GM20431 (cell line): ENCODE data around the gene TRAPPC2B.

ENCODE experiments used
- in situ Hi-C: fragments of 300-500 bp; cut with MseI, MboI; formaldehyde crosslinking; loops from one replicate; pipeline ENCODE4 v1.15.0; 2020; ENCODE audit warnings: low sequenced_read_pairs; ENCODE audit not compliant: unreplicated experiment

Gene TRAPPC2B

DNA sequence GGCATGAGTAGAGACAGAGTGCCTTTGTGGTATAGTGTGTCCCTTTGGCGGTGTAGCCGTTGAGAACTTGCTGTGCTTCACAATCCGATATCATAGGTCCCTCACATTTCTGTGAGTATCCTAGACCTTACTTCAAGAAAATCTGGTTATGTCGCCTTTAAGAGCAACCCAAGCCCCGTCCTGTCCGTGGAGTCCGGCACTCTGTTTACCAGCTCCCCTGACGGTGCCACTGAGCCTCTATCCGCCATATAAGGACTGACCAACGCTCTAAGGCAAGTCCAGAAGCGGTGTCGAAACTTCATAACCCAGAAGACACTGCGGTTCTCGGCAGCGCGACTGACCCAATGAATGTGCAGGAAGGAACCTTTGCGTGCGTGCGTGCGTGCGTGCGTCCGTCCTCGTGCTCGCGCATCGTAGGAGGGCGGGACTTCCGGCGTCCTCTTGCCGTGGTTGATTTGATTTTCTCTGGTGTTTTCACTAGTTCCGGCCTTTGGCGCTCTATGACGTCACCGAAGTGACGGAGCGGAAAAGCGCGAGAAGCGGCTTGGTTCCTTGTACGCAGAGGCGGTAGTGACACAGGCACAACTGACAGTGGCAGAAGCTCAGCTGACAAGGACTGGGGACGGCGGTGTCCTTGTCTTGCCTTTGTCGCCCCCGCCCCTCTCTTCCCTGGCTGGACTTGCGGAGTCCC is at the start of gene TRAPPC2B, which contains the start of gene ZNF547:
TRAPPC2B (plus strand) TSS at position 555 of the 691 bp plus-strand sequence. CDS start 1,283 bp downstream, outside the sequence.
ZNF547 (plus strand) TSS at position 555 of the 691 bp plus-strand sequence. CDS start 5,005 bp downstream, outside the sequence.
- in situ Hi-C loops: no loop called here

DNA sequence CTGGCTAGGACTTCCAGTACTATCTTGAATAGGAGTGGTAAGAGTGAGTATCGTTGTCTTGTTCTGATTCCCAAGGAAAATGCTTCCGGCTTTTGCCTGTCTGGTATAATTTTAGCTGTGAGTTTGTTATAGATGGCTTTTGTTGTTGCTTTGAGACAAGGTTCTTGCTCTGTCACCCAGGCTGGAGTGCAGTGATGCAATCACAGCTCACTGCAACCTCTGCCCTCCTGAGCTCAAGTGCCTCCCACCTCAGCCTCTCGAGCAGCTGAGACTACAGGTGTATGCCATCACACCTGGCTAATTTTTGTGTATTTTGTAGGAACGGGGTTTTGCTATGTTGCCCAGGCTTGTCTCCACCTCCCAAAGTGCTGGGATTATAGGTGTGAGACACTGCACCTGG is 49.2 kb upstream of the TRAPPC2B start:
- in situ Hi-C loops: no loop called here

DNA sequence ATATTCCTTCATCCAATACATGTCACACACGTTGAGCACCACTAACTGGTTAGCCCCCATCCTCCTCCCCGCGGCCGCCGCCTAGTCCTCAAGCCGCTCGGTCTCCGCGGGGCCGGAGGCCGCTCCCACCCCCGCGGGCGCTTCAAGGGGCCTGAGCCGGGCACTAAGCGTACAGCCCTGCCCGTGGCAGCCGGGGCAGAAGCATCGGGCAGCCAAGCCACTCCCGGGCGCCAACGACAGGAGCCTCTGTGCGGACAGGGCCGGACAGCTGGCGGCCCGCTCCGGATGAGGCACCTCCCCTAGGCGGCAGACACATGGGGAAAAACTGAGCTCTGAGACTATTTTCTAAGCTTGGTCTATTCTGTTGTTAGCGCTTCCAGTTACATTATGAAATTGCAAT is 45.8 kb upstream of the TRAPPC2B start:
- in situ Hi-C loops: no loop called here

DNA sequence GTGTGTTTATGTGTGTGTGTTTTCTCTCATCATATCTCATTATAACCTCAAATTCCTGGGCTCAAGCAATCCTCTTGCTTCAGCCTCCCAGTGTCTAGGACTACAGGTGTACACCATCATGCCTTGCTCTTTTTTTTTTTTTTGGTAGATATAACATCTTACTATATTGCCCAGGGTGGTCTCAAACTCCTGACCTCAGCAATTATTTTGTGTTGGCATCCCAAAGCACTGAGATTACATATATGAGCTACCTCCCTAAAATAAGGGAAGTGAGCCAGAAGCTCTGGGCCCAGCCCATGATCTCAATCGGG is 43.5 kb upstream of the TRAPPC2B start:
- in situ Hi-C loops: no loop called here

DNA sequence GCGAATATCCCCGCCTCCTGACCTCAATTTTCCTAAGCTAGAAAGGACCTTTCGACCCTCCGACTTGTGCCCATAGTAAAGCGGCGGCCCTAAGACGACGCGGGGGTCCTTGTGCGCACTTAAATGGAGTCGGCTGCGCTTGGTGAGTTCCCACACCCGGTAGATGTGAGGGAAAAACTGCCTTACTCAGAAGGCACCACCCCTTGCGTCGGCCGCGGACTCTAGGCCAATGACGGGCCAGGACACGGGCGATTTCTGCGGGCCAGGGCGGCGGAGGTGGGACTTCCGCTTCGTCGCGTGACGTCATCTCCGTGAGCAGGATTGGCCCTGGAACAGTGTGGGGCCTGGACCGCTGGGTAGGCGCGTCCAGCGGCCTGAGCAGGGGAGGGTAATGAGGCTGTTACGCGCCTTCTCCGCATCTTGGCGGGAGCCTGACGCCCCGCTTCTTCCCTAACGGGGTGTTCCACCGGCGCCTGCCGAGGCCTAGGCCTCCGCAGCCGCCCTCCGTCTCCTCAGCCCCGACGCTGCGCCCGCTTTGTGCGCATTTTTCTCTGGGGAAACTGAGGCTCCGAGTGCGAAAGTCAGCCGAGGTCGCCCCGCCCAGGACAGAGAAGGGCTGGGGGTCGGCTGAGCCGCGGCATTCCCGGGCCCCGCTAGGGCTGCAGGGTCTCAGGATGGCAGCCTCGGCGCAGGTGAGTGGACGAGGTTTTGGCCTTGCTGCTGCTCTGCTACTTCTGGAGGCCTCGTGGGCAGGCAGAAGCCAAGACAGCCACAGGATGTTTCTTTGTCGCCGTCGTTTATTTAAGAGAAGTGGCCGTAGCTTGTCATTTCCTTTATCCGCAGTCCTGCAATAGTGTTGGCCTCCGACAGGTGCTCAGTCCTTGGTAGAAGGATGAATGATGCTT is 42.9 kb upstream of the TRAPPC2B start, which contains the start of gene ZNF543:
ZNF543 (plus strand) TSS at position 293 of the 905 bp plus-strand sequence; CDS start at position 675, 382 bp downstream.
- in situ Hi-C loops: no loop called here

DNA sequence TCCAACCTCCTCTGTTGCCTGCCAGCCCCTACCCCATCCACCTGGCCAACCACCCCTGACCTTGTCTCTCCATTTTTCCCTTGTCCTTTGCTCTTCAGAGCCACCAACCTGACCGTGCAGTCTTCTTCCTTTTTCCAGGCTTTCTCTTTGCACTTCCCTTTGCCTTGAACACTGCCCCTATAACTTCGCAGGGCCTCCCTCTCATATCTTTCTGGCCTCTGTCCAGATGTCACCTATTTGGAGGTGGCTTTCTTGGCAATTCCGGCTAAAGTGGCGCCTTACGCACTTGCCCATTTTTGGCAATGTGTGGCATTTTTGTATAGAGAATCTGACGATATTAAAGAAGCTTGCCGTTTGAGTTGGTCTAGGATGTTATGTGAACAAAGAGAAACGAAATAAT is 42.2 kb upstream of the TRAPPC2B start:
- in situ Hi-C loops: no loop called here

DNA sequence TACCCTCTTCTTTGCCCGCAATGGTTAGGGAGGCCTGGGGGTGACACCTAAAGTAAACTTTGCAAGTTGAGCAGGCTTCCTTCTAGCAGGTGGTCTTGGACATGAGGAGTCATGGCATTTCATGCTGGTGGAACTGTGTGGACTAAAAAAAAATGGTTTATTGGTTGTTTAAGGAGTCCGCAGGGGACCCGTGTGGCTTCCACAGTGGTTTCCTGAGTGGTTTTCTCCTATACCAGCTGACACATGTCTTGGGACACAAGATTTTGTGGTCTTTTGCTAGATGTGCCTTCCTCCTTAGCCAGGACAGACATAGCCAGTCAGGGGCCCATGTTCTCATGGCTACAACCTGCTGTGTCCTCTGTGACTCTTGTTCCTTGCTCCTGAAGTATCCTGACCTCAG is 41.6 kb upstream of the TRAPPC2B start:
- in situ Hi-C loops: no loop called here

DNA sequence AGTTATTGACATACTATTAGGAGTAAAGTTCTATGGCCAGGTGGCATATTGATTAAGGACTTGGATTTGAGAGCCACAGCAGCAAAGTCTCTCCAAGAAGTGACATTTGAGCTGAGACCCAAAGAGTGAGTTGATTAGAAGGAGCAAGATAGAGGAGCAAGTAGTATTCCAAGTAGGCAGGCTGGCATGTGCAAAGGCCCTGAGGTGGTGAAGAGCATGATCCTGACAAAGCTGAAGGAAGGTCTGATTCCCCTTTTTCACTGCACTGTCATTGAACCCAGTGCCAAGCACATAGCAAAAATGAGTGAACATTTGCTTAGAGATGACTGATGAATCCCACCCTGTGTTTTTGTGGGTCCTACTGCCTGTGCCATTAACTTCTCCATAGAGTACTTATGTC is 38.4 kb upstream of the TRAPPC2B start:
- in situ Hi-C loops: no loop called here

DNA sequence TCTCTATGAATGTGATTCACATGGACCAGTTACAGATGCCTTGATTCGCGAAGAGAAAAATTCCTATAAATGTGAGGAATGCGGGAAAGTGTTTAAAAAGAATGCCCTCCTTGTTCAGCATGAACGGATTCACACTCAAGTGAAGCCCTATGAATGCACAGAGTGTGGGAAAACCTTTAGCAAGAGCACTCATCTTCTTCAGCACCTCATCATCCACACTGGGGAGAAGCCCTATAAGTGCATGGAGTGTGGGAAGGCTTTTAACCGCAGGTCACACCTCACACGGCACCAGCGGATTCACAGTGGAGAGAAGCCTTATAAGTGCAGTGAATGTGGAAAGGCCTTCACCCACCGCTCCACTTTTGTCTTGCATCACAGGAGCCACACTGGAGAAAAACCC is 35.4 kb upstream of the TRAPPC2B start:
- in situ Hi-C loops: no loop called here

DNA sequence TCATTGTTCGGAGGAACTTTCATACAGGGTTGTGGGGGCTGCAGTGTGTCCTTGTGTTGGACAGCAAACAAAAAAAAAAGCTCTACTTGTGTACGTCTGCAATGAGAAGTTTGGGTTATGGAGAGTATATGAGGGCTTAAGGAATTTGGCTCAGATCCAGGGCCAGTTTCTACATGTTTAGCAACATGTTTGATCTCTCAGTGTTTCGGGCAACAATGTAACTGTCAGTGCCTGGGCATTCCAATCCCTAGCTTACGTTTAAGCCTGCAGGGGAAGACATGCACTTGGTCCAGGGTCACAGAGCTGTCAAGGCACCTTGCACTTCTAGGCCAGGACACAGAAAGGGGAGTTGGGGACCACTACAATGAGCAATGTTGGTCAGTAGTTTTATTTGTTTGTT is 29.2 kb upstream of the TRAPPC2B start:
- in situ Hi-C loops: no loop called here

DNA sequence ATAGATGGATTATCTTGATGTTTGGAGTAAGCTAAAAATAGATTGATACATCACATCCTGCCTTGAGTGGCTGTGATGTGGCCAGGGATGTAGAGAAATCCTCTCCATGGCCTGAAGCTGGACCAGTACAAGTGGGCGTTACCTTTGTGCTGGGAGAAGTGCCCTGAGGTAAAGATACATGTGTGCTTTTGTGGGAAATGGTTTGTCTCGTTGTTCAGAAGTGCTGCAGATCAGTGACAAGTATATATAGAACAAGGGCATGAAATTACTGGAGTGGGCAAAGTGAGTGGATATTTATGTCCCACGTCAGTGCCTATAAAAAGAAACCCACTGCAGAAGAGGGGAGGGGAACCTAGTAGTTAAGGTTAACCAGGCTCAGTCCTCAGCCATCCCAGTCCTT is 24.5 kb upstream of the TRAPPC2B start:
- in situ Hi-C loops: no loop called here

DNA sequence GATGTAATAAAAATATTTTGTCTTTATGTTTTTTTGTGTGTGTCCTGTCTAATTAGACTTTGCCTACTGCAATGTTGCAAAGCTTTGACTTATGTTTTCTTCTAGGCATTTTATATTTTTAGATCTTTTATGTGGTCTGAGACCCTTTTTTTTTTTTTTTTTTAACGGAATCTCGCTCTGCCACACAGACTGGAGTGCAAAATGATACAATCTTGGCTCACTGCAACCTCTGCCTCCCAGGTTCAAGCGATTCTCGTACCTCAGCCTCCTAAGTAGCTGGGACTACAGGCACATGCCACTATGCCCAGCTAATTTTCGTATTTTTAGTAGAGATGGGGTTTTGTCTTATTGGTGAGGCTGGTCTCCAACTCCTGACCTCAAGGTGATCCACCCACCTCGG is 20.8 kb upstream of the TRAPPC2B start:
- in situ Hi-C loops: no loop called here

DNA sequence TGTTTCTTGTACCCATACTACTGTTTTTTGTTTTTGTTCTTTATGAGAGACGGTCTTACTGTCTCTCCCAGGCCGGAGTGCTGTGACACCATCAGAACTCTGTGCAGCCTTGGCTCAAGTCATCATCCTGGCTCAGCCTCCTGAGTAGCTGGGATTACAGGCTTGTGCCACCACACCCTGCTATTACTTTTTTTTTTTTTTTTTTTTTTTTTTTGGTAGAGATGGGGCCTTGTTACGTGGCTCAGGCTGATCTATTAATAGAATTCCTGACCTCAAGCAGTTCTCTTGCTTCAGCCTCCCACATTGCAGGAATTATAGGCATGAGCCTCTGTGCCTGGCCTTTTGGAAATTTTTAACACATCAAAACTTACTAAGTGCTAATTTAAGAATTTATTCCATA is 15.2 kb upstream of the TRAPPC2B start:
- in situ Hi-C loops: no loop called here

DNA sequence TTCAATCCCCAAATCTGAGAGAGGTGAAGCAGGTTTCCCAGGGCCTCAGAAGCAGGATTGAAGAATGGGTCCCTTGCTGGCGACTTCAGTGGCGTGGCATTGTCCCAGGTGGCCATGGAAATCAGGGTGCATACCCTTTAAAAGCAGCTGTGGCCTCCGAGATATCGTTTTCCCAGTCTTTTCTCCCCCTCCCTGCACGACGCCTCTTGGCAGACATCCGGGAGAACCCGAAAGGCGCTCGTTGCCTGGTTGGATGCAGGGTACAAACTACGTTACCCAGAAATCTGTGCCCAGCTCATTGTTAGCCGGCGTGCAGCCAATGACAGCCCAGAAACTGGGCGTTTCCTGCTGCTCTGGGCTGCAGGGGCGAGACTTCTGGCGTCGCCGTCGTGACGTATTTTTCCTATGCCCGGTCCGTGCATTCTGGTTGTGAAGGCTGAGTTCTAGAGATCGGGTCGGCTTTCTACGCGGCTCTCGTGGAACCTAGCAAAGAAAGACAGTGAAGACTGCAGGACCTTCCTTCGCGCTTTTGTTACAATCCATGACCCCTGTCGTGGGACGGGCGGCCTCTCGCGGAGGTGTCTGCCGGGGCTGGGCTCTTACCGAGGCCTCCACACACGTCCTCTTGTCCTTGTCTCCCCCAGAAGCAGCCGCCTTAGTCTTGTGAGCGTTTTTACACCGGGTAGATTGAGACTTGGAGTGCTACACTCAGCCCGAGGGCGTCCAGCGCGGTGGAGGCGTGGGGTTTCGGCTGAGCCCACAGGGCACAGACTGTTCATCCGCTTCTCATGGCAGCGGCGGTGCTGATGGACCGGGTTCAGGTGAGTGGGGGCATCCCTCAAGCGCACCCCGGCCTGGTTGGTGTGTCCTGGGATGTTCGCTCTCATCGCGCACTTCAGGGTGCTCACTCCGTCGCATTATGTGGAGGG is 12.2 kb upstream of the TRAPPC2B start, which contains the start of gene ZNF304:
ZNF304 (plus strand) TSS at position 395 of the 929 bp plus-strand sequence; CDS start at position 789, 394 bp downstream.
- in situ Hi-C loops: no loop called here

DNA sequence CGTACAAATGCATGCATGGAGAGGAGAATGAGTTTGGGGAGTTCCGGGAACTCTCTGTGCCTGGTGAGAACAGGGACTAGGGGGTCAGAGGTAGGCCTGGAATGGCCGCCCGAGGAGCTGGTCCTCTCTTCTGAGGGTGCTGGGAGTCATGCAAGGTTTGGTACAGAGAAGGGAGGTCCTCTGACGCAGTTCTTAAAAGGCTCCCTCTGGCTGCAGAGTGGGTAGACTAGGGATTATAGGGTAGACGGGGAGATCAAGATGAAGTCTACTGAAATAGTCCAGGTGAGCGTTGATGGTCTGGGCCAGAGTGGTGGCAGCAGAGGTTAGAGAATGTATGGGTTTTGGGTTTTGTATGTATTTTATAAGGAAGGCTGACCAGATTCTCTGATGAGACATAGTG is 11.5 kb upstream of the TRAPPC2B start:
- in situ Hi-C loops: no loop called here

DNA sequence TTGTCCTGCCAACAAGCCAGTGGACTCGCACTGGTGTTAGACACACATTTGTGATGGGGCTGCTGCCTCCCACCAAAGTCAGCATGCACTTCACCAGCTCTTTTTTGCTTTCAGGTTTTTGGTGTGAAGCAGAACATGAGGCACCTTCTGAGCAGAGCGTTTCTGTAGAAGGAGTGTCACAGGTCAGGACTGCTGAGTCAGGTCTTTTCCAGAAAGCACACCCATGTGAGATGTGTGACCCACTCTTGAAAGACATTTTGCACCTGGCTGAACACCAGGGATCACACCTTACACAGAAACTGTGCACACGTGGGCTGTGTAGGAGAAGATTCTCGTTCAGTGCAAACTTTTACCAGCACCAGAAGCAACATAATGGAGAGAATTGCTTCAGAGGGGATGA is 7.4 kb upstream of the TRAPPC2B start:
- in situ Hi-C loops: no loop called here

DNA sequence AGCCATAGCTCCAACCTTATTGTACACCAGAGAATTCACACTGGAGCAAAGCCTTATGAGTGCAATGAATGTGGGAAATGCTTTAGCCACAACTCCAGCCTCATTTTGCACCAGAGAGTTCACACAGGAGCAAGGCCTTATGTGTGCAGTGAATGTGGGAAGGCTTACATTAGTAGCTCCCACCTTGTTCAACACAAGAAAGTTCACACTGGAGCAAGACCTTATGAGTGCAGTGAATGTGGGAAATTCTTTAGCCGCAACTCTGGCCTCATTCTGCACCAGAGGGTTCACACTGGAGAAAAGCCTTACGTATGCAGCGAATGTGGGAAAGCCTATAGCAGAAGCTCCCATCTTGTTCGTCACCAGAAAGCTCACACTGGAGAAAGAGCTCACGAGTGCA is 5.9 kb upstream of the TRAPPC2B start:
- in situ Hi-C loops: no loop called here

DNA sequence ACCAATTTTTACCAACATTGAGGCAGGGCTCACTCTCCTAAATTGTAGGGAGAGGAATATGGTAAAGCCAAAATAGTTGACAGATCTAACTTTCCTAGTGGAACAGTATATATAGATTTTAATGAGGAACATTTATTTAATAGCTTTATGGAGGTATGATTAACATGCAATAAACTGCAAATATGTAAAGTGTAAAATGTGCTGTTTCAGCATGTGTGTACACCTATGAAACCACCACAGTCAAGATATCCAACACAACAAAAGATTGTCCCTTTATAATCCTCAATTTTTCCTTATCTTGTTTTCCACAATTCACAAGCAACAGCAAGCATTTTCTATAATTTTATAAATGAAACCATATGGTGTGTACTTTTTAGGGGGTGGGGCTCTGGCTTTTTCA is 4.1 kb upstream of the TRAPPC2B start:
- in situ Hi-C loops: no loop called here

DNA sequence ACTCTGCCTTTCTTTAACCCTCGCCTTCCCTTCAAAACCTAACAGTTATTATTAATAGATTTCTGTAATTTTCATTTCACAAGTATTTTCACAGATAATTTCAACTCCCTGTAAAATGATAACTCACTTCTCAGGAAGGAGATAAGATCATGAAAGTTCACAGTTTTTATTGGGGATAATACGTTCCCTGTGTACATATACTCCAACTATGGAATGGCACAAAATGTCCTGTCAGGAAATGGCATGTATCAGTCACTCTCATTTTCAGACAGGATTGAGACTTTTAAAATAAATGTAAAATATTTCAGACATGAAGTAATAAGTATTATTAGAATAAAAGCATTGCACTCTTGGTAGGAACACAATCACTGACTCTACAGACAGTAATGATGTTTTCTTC is 932 bp upstream of the TRAPPC2B start:
- in situ Hi-C loops: no loop called here

DNA sequence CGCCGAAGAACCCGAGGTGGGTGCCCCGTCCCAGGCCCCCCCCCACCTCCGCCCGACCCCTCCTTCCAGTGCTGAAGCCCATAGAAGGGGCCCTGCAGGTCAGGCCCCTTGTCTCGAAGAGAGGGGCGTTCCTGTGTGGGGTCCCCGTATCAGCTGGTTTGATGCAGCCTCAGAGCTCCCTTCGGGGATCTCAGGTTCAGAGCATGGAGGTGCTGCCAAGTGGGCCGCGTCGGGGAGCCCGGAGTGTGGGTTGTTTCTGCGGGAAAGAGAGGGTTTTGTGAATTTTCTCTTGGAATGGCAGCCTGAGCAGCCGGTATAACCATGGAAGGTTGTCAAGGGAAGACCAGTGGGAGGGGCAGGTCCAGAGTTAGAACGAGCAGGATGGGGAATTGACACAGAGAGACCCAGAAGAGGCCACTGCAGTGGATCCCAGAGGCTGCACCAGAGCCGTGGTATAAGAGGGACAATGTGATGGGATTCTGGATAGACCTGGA is 384 bp downstream of the TRAPPC2B start:
- in situ Hi-C loops: no loop called here
